Measurements from ENCODE around the gene SLC19A1. TPM values are rescaled to one million over a fixed set of nuclear protein-coding genes. Genes with fewer than 3 reads are reported as not detected.

SLC19A1 gene
- total RNA-seq, 3 donors from 2014 or later = 5.6 to 6.7 (median 6.6) TPM

DNA sequence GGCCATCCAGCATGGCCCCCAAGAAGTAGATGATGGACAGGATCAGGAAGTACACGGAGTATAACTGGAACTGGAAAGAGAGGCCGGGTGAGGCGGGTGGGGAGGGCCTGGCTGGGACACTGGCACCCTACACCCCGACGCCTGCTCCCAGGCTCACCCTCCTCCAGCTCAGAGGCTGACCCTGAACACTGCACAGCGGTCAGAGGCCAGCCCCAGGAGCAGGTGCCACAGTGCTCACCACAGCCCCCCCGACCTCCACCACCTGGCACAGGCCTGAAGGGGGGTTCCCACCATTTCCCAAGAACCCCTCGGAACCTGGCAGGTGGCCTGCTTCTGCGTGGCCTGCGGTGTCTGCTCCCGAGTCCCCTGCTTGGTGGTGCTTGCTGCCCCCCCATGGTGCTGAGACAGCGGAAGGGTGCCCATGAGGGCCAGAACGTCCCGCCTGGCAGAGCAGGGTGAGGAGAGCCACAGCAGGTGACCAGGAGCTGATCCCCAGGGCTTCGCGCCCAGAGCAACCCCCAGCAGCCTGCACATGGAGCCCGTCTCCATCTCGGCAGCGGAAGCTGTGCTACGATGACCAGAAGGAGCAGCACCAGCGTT, 26.1 kb downstream of the SLC19A1 start:
- peak overlapping the region in 1 of 2 donors; percentile 45 for H3K27ac ChIP-seq

DNA sequence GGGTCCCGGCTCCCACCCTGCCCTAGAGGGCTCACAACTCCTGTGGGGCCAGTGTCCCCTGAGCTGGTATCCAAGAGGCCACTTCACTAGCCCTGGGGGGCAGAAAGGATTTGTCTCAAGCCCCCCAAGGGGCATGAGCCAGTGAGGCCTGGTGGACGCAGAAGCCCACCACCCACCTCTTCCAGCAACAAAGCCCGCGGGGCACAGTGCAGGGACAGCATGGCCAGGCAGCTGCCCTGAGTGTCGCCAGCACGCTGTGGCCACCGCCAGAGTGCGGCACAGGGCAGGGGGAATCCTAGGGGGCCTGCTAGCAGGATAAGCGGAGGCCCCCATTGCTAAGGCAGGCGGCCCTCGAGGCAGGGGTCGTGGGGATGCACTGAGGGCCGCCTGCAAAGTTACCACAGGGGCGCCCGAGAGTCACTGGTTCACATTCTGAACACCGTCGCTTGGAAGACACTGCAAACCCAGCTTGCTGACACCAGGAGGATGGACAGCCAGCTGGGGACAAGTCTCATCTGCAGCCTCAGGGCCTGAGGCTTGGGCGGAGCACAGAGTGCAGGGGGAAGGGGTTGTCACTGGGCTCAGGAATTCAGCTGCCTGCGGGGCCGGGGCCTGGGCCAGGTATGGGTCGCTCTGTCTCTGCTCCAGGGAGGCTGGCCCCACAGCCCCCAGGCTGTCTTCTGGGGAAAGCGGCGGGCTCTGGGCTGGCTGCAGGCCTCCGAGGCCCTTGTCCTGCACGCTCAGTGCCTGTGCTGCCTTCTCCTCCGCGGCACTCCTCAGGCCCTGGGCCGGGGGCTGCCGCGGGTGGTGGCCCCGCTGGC, 26.8 kb downstream of the SLC19A1 start:
- Histone ChIP-seq H3K27ac (peak overlapping the region; percentile 45 to 59), H3K4me1 (peaks cover 0 to 20% of the 10 kb centered on the region in 2 donors), H3K27me3 (no peaks in the 10 kb centered on the region), H3K36me3 (no peaks in the 10 kb centered on the region), H3K4me3 (no peak overlapping the region), H3K9me3 (peaks cover 6 to 10% of the 10 kb centered on the region in 2 donors)
- TF ChIP-seq, protein P1, sequence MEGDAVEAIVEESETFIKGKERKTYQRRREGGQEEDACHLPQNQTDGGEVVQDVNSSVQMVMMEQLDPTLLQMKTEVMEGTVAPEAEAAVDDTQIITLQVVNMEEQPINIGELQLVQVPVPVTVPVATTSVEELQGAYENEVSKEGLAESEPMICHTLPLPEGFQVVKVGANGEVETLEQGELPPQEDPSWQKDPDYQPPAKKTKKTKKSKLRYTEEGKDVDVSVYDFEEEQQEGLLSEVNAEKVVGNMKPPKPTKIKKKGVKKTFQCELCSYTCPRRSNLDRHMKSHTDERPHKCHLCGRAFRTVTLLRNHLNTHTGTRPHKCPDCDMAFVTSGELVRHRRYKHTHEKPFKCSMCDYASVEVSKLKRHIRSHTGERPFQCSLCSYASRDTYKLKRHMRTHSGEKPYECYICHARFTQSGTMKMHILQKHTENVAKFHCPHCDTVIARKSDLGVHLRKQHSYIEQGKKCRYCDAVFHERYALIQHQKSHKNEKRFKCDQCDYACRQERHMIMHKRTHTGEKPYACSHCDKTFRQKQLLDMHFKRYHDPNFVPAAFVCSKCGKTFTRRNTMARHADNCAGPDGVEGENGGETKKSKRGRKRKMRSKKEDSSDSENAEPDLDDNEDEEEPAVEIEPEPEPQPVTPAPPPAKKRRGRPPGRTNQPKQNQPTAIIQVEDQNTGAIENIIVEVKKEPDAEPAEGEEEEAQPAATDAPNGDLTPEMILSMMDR (IDR thresholded peaks at IDR 0.05) = peak in 1 of 3 donors; percentile 30
- TF ChIP-seq POLR2A (IDR thresholded peaks at IDR 0.05) = no peak
- no peak for DNase-seq (ENCODE audit: low spot score in 2 of 2)
- intact Hi-C loops (cut with DNase I; ENCODE audit: low total_unique reads) = no loop called here

More for the DNA sequence above, 26.1 kb downstream of the SLC19A1 start:
- TF ChIP-seq, protein P1 (IDR thresholded peaks at IDR 0.05) = no peak
- TF ChIP-seq POLR2A (IDR thresholded peaks at IDR 0.05) = no peak
- Histone ChIP-seq H3K4me3 (no peak overlapping the region), H3K9me3 (peaks cover 6 to 17% of the 10 kb centered on the region in 2 donors), H3K36me3 (no peaks in the 10 kb centered on the region), H3K27me3 (no peaks in the 10 kb centered on the region), H3K4me1 (peaks cover 0 to 20% of the 10 kb centered on the region in 2 donors)
- intact Hi-C loops (cut with DNase I; ENCODE audit: low total_unique reads) = no loop called here
- DNase-seq (ENCODE audit: low spot score in 2 of 2) = no peak

DNA sequence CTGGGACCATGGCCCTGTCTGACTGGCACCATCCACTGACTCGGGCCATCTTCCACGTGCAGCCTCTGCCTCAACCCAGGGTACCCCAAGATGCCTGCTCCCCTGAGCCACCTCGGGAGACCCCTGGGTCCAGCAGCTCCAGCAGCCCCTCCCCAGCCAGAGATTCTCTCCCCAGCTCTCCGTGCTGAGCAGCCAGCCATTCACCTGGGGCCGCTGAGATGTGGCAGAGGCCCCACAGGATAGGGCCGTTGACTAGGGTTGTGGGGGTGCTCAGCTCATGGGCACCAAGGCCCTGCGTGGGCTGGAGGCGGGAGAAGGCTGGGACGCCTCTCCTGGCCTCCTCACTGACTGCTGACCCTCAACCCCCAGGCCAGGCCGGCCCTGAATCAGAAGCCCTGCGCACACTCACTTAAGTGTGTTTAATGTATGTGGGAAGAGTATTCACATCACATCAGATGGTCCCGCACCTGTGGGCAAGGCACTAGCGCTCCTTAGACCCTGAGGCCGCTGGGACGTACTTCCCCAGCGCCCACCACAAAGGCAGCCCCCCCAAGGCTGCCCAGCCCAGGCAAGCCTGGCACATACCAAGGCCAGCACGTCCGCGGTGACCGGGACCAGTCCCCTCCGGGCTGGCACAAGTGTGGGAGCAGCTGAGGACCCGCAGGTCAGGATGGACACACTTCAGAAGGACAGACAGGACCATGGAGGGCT, 27.8 kb downstream of the SLC19A1 start:
- Histone ChIP-seq H3K27me3 (no peaks in the 10 kb centered on the region), H3K9me3 (peaks cover 0 to 6% of the 10 kb centered on the region in 2 donors), H3K36me3 (no peaks in the 10 kb centered on the region), H3K4me1 (peaks cover 0 to 20% of the 10 kb centered on the region in 2 donors), H3K27ac (peak overlapping the region; percentile 59 to 67), H3K4me3 (no peak overlapping the region)
- TF ChIP-seq POLR2AphosphoS5 (IDR thresholded peaks at IDR 0.05) (no peak), POLR2A (IDR thresholded peaks at IDR 0.05) (no peak)
- TF ChIP-seq, protein P1 (IDR thresholded peaks at IDR 0.05) = no peak
- DNase-seq (ENCODE audit: low spot score in 2 of 2) = no peak
- intact Hi-C loops (cut with DNase I; ENCODE audit: low total_unique reads) = no loop called here

DNA sequence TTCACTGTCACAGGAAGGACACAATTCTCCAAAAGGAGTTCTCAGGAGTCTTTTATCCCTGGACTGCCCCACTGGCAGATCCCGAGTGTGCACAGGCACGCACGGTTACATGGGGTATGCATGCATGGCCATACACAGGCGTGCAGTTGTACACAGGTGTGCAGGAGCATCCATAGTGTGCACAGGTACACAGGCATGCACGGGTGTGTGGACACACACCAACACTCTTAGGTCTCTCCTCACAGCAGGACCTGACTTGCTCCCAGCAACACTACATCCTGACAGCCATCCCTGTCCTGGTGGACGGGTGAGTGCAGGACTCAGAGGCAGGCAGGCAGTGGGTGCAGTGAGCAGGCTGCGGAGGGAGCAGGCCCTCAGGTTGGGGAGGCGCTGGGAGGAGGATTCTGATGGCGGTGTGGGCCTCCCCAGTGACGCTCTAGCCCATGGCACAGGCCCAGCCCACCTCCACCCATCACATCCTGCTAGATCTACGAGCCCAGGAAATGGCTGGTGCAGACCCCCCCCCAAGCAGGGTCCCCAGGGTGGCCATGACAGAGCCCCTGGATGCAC, 28.4 kb downstream of the SLC19A1 start:
- no peaks in the 10 kb centered on the region for H3K36me3 ChIP-seq
- intact Hi-C loops (cut with DNase I; ENCODE audit: low total_unique reads) = no loop called here
- H3K4me1 ChIP-seq = peaks cover 0 to 20% of the 10 kb centered on the region in 2 donors
- TF ChIP-seq, protein P1 (IDR thresholded peaks at IDR 0.05) = no peak
- TF ChIP-seq POLR2A (IDR thresholded peaks at IDR 0.05) (no peak), POLR2AphosphoS5 (IDR thresholded peaks at IDR 0.05) (no peak)
- H3K4me3 ChIP-seq = no peak overlapping the region
- peak overlapping the region; percentile 59 to 85 for H3K27ac ChIP-seq
- H3K27me3 ChIP-seq = no peaks in the 10 kb centered on the region
- no peak for DNase-seq (ENCODE audit: low spot score in 2 of 2)
- peaks cover 0 to 6% of the 10 kb centered on the region in 2 donors for H3K9me3 ChIP-seq
